Nephron (organoid): ENCODE measurements around the gene ILF3.

Source experiments
- H3K27ac Mint-ChIP-seq, 3 experiments: 2 replicates each; pipeline ENCODE4 v1.8.0; 2020; ENCODE audit warnings: mixed read lengths in 3 of 3, mild to moderate bottlenecking in 2 of 3, moderate library complexity in 1 of 3
- H3K27me3 Mint-ChIP-seq: 2 replicates; pipeline ENCODE4 v1.8.0; 2021; ENCODE audit warnings: low read depth, mild to moderate bottlenecking, moderate library complexity, mixed read lengths
- H3K36me3 Mint-ChIP-seq: 2 replicates; pipeline ENCODE4 v1.8.0; 2020; ENCODE audit warnings: low read depth, mixed read lengths
- H3K4me1 Mint-ChIP-seq: 2 replicates; pipeline ENCODE4 v1.8.0; 2020; ENCODE audit warnings: mixed read lengths
- H3K4me3 Mint-ChIP-seq, 3 experiments: 2 replicates each; pipeline ENCODE4 v1.8.0; 2020; ENCODE audit warnings: mild to moderate bottlenecking in 3 of 3, mixed read lengths in 3 of 3, moderate library complexity in 2 of 3
- H3K9me3 Mint-ChIP-seq: 2 replicates; pipeline ENCODE4 v1.8.0; 2020; ENCODE audit warnings: mixed read lengths
- TF ChIP-seq, protein P1 (sequence below), 3 experiments: fragments of 200-600 bp; sonication (generic); IDR thresholded peaks; one replicate each; pipeline ENCODE4 v1.5.0; 2021; ENCODE audit warnings: antibody characterized with exemption in 3 of 3; ENCODE audit not compliant: unreplicated experiment in 3 of 3

The ILF3 gene

DNA sequence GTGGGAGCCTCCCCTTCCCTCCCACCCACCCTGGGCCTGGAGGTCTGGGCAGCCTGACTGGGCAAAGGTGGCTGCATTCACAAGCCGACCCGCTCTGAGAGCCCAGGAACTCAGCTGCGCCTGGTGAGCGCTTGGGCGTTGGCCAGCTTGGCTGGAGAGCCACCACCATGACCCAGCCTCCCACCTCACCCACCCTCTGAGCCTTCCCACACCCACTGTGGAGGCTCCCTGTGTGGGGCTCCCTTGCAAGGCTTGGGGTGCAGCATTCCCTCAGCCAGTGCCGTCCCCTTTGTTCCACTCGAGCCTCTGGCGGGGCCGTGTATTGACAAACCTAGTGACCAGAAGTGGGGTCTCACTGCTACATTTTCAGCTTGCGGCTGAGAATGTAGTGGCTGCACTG is 32.0 kb downstream of the ILF3 start:
- no peaks in the 10 kb centered on the region for H3K27me3 Mint-ChIP-seq
- H3K4me1 Mint-ChIP-seq = no peaks in the 10 kb centered on the region
- H3K27ac Mint-ChIP-seq = no peak overlapping the region
- peaks cover 72% of the 10 kb centered on the region for H3K36me3 Mint-ChIP-seq
- TF ChIP-seq, protein P1, sequence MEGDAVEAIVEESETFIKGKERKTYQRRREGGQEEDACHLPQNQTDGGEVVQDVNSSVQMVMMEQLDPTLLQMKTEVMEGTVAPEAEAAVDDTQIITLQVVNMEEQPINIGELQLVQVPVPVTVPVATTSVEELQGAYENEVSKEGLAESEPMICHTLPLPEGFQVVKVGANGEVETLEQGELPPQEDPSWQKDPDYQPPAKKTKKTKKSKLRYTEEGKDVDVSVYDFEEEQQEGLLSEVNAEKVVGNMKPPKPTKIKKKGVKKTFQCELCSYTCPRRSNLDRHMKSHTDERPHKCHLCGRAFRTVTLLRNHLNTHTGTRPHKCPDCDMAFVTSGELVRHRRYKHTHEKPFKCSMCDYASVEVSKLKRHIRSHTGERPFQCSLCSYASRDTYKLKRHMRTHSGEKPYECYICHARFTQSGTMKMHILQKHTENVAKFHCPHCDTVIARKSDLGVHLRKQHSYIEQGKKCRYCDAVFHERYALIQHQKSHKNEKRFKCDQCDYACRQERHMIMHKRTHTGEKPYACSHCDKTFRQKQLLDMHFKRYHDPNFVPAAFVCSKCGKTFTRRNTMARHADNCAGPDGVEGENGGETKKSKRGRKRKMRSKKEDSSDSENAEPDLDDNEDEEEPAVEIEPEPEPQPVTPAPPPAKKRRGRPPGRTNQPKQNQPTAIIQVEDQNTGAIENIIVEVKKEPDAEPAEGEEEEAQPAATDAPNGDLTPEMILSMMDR (IDR thresholded peaks at IDR 0.05; ENCODE audit: unreplicated experiment in 3 of 3) = no peak
- H3K9me3 Mint-ChIP-seq = no peaks in the 10 kb centered on the region
- no peak overlapping the region for H3K4me3 Mint-ChIP-seq

DNA sequence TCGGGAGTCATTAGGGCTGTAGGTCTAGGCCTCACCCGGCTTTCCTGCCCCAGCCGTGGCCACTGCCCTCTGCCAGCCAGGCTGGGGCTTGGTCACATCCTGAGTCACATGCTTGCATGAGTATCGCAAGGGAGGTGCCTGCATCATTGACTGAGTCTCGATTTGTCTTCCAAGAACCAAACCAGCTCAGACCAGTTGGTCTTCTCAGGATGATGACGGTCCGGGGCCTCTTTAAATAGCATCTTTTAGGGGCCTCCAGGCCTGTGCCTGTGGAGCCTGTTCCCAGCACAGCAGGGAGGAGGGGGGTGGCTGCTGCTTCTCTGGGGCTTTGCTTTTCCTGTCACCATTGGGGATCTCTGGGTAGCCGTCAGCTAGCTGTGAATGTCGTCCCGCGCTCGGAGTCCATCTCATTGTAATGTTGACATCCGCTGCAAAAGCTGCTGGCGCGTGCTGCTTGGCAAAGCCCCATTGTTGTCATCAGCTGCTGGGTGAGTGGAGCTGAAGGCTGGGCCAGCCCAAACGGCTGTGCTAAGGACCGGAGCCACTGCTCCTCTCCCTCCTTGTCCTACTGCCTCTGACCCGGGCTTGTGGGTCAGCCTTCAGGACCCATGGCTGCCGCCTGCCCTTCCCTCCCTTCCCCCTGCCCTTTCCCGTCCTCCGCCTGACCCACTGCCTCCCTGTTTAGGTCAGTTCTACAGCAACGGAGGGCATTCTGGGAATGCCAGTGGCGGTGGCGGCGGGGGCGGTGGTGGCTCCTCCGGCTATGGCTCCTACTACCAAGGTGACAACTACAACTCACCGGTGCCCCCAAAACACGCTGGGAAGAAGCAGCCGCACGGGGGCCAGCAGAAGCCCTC is 32.7 kb downstream of the ILF3 start:
- Mint-ChIP-seq H3K9me3 (no peaks in the 10 kb centered on the region), H3K27ac (no peak overlapping the region)

DNA sequence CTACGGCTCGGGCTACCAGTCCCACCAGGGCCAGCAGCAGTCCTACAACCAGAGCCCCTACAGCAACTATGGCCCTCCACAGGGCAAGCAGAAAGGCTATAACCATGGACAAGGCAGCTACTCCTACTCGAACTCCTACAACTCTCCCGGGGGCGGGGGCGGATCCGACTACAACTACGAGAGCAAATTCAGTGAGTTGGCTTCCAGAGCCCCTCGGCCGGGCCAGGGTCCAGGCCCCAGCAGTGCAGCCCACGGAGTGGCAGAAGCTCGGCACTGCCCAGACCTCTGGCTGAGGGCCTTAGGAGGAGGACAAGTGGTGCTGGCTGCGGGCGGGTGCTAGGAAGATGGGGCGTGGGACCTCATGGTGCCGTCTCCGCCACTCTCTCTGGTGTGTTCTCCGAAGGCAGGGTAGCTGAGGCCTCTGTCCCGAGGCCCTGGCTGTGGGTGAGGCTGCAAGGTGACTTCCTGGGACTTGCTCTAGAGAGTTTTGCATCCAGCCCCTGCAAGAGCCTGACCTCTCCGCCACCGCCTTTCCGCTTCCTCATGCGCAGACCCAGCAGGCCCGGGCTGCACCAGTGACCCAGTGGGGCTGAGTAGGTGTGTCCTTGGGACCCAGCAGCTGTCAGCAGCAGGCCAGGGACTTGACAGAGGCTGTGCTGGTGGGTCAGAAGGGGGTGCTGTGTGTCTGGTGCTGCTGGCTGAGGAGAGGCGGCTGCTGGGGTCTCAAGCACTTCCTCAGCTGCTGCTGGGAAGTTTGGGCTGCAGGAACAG is 33.6 kb downstream of the ILF3 start:
- TF ChIP-seq, protein P1 (IDR thresholded peaks at IDR 0.05; ENCODE audit: unreplicated experiment in 3 of 3) = no peak
- Mint-ChIP-seq H3K36me3 (peaks cover 76% of the 10 kb centered on the region), H3K4me3 (no peak overlapping the region), H3K27ac (no peak overlapping the region), H3K9me3 (no peaks in the 10 kb centered on the region), H3K27me3 (no peaks in the 10 kb centered on the region), H3K4me1 (no peaks in the 10 kb centered on the region)

More for the DNA sequence above, 32.7 kb downstream of the ILF3 start:
- no peaks in the 10 kb centered on the region for H3K4me1 Mint-ChIP-seq
- peaks cover 71% of the 10 kb centered on the region for H3K36me3 Mint-ChIP-seq
- no peak overlapping the region for H3K4me3 Mint-ChIP-seq
- H3K27me3 Mint-ChIP-seq = no peaks in the 10 kb centered on the region
- TF ChIP-seq, protein P1 (IDR thresholded peaks at IDR 0.05; ENCODE audit: unreplicated experiment in 3 of 3) = no peak

DNA sequence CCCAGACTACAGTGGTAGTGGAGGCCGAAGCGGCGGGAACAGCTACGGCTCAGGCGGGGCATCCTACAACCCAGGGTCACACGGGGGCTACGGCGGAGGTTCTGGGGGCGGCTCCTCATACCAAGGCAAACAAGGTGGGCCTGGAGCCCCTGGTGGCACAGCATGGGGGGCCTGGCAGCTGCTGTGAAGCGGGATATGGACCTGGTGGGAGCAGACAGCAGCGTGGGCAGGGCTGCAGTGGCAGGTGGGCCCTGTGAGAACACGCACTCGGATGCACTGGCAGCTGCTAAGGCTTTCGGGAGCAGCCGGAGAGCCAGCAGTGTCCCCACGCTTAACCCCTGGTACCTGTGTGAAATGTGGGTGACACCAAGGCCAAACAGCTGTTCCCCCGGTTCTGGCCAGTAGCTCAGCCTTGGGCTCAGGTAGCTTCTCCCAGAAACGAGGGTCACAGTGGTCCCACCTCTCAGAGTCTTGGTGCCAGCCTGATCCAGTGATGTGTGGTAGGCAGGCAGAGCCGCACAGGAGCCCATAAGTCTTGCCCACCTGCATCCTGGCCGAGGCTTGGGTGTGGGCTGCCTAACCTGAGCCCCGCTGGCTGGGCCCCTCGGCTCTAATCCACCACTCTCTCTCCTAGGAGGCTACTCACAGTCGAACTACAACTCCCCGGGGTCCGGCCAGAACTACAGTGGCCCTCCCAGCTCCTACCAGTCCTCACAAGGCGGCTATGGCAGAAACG is 34.6 kb downstream of the ILF3 start:
- TF ChIP-seq, protein P1 (IDR thresholded peaks at IDR 0.05; ENCODE audit: unreplicated experiment in 3 of 3) = no peak
- Mint-ChIP-seq H3K36me3 (peaks cover 75% of the 10 kb centered on the region), H3K9me3 (no peaks in the 10 kb centered on the region), H3K27me3 (no peaks in the 10 kb centered on the region), H3K4me1 (no peaks in the 10 kb centered on the region), H3K4me3 (no peak overlapping the region), H3K27ac (no peak overlapping the region)

DNA sequence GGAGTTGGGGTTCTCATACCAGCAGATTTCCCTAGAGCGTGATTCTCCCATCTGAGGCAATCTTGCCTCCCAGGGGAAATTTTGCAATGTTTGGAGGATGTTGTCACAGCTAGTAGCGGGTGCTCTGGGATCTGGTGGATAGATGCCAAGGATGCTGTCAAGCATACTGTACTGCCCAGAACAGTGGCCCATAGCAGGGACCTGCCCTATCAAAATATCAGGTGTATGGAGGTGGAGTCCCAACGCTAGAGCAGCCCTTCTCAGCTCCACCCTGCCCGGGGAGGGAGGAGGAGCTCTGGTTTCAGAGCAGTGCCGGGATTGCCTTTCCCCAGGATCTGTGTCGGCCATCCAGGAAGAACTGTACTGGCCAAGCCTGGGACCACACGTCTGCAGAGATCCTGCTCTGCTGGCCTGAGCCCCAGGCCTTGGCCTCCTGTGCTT is 36.2 kb downstream of the ILF3 start:
- Mint-ChIP-seq H3K36me3 (peaks cover 58% of the 10 kb centered on the region), H3K4me3 (no peak overlapping the region), H3K4me1 (peaks cover 1% of the 10 kb centered on the region), H3K27ac (no peak overlapping the region), H3K9me3 (no peaks in the 10 kb centered on the region), H3K27me3 (no peaks in the 10 kb centered on the region)
- TF ChIP-seq, protein P1 (IDR thresholded peaks at IDR 0.05; ENCODE audit: unreplicated experiment in 3 of 3) = no peak
